Measurements from ENCODE around the gene LBHD2.

Gene LBHD2

GRCh38 chr14:103121121-103121845 lies 37.3 kb downstream of the LBHD2 start:
- no peak for DNase-seq (ENCODE audit: low spot score)

GRCh38 chr14:103121846-103122584 lies 38.0 kb downstream of the LBHD2 start:
- DNase-seq (ENCODE audit: low spot score), result peak; percentile 90

- no peak for DNase-seq (ENCODE audit: low spot score)
Observed at GRCh38 chr14:103122585-103122946, 38.6 kb downstream of the LBHD2 start.

GRCh38 chr14:103122947-103123633 lies 39.1 kb downstream of the LBHD2 start, which contains the start of gene TNFAIP2:
TSS of gene TNFAIP2 (plus strand) at chr14:103123461. CDS start at chr14:103126458, 2,997 bp downstream.
- DNase-seq (ENCODE audit: low spot score), result peak; percentile 81

GRCh38 chr14:103123634-103124500 lies 39.9 kb downstream of the LBHD2 start:
- no peak for DNase-seq (ENCODE audit: low spot score)

- no peak for DNase-seq (ENCODE audit: low spot score)
Observed at GRCh38 chr14:103124501-103125001, 40.5 kb downstream of the LBHD2 start.

GRCh38 chr14:103125098-103126070 lies 41.4 kb downstream of the LBHD2 start:
- peak; percentile 53 for DNase-seq (ENCODE audit: low spot score)

- DNase-seq (ENCODE audit: low spot score), result peak; percentile 37
Observed at GRCh38 chr14:103126088-103126872, 42.3 kb downstream of the LBHD2 start.

- peak; percentile 73 for DNase-seq (ENCODE audit: low spot score)
Observed at GRCh38 chr14:103126873-103127304, 42.9 kb downstream of the LBHD2 start.

- peak; percentile 57 for DNase-seq (ENCODE audit: low spot score)
Observed at GRCh38 chr14:103127356-103127755, 43.3 kb downstream of the LBHD2 start.

- peak; percentile 62 for DNase-seq (ENCODE audit: low spot score)
Observed at GRCh38 chr14:103127861-103128598, 44.0 kb downstream of the LBHD2 start.

GRCh38 chr14:103128631-103129300 lies 44.8 kb downstream of the LBHD2 start:
- peak; percentile 62 for DNase-seq (ENCODE audit: low spot score)

- DNase-seq (ENCODE audit: low spot score), result no peak
Observed at GRCh38 chr14:103129301-103130016, 45.4 kb downstream of the LBHD2 start.

- DNase-seq (ENCODE audit: low spot score), result no peak
Observed at GRCh38 chr14:103130017-103130764, 46.2 kb downstream of the LBHD2 start.

GRCh38 chr14:103130965-103131364 lies 47.0 kb downstream of the LBHD2 start:
- peak; percentile 66 for DNase-seq (ENCODE audit: low spot score)

- DNase-seq (ENCODE audit: low spot score), result no peak
Observed at GRCh38 chr14:103131580-103131979, 47.6 kb downstream of the LBHD2 start.

All from left forelimb (tissue), 1 donor.